ENCODE measurements around the gene BATF. TPM values are rescaled to one million over a fixed set of nuclear protein-coding genes. Genes with fewer than 3 reads are reported as not detected.

The BATF gene
- total RNA-seq, 1 experiment from 2014 or later = not detected

- Histone ChIP-seq H3K27ac (ENCODE audit: low read length) (no peak overlapping the region), H3K4me1 (ENCODE audit: control insufficient read depth, insufficient read depth, low read length) (no peaks in the 10 kb centered on the region), H3K27me3 (ENCODE audit: control insufficient read depth, insufficient read depth, low read length) (no peaks in the 10 kb centered on the region), H3K4me3 (ENCODE audit: low read depth in 2 of 2, low read length in 2 of 2) (no peak overlapping the region), H3K36me3 (ENCODE audit: control insufficient read depth, insufficient read depth, low read length) (no peaks in the 10 kb centered on the region), H3K9me3 (ENCODE audit: control insufficient read depth, insufficient read depth, low read depth, low read length) (no peaks in the 10 kb centered on the region)
- CTCF ChIA-PET = no interaction called here
- TF ChIP-seq TCF7L2 (IDR thresholded peaks at IDR 0.05; ENCODE audit: low read depth, low read length) (no peak), SIN3A (IDR thresholded peaks at IDR 0.05; ENCODE audit: borderline replicate concordance, insufficient read depth, low read depth, low read length) (no peak), POLR2AphosphoS5 (IDR thresholded peaks at IDR 0.05; ENCODE audit: low read depth, low read length) (no peak), CTCF (IDR thresholded peaks at IDR 0.05) (no peak)
- TF ChIP-seq, protein P1, sequence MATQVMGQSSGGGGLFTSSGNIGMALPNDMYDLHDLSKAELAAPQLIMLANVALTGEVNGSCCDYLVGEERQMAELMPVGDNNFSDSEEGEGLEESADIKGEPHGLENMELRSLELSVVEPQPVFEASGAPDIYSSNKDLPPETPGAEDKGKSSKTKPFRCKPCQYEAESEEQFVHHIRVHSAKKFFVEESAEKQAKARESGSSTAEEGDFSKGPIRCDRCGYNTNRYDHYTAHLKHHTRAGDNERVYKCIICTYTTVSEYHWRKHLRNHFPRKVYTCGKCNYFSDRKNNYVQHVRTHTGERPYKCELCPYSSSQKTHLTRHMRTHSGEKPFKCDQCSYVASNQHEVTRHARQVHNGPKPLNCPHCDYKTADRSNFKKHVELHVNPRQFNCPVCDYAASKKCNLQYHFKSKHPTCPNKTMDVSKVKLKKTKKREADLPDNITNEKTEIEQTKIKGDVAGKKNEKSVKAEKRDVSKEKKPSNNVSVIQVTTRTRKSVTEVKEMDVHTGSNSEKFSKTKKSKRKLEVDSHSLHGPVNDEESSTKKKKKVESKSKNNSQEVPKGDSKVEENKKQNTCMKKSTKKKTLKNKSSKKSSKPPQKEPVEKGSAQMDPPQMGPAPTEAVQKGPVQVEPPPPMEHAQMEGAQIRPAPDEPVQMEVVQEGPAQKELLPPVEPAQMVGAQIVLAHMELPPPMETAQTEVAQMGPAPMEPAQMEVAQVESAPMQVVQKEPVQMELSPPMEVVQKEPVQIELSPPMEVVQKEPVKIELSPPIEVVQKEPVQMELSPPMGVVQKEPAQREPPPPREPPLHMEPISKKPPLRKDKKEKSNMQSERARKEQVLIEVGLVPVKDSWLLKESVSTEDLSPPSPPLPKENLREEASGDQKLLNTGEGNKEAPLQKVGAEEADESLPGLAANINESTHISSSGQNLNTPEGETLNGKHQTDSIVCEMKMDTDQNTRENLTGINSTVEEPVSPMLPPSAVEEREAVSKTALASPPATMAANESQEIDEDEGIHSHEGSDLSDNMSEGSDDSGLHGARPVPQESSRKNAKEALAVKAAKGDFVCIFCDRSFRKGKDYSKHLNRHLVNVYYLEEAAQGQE (IDR thresholded peaks at IDR 0.05; ENCODE audit: insufficient read depth in 1 of 2, low read depth in 2 of 2, low read length in 1 of 2) = no peak
- BruUV-seq (replicated peaks) = no TSS peak
- intact Hi-C loops (cut with micrococcal nuclease; ENCODE audit: unreplicated experiment) (no loop called here), in situ Hi-C loops (cut with HindIII; ENCODE audit: low pct_unique_long_range_greater_than_20kb, low sequenced_read_pairs) (no loop called here)
- DNase-seq (ENCODE audit: low read depth, low spot score) (no peak), ATAC-seq (no peak)
- POLR2A ChIA-PET = no interaction called here
These were observed 67.7 kb downstream of the BATF start for GRCh38 chr14:75589931-75590330.

GRCh38 chr14:75591331-75591946, 69.2 kb downstream of the BATF start:
- Histone ChIP-seq H3K4me3 (ENCODE audit: low read depth in 2 of 2, low read length in 2 of 2) (no peak overlapping the region), H3K27me3 (ENCODE audit: control insufficient read depth, insufficient read depth, low read length) (no peaks in the 10 kb centered on the region), H3K27ac (ENCODE audit: low read length) (no peak overlapping the region), H3K36me3 (ENCODE audit: control insufficient read depth, insufficient read depth, low read length) (no peaks in the 10 kb centered on the region), H3K9me3 (ENCODE audit: control insufficient read depth, insufficient read depth, low read depth, low read length) (no peaks in the 10 kb centered on the region), H3K4me1 (ENCODE audit: control insufficient read depth, insufficient read depth, low read length) (no peaks in the 10 kb centered on the region)
- intact Hi-C loops (cut with micrococcal nuclease; ENCODE audit: unreplicated experiment) (no loop called here), in situ Hi-C loops (cut with HindIII; ENCODE audit: low pct_unique_long_range_greater_than_20kb, low sequenced_read_pairs) (no loop called here)
- ChIA-PET CTCF (no interaction called here), POLR2A (no interaction called here)
- no TSS peak for BruUV-seq (replicated peaks)
- DNase-seq (ENCODE audit: low read depth, low spot score) = no peak
- ATAC-seq = no peak
- no peak for TF ChIP-seq TCF7L2 (IDR thresholded peaks at IDR 0.05; ENCODE audit: low read depth, low read length)
- TF ChIP-seq SIN3A (IDR thresholded peaks at IDR 0.05; ENCODE audit: borderline replicate concordance, insufficient read depth, low read depth, low read length) = no peak
- no peak for TF ChIP-seq CTCF (IDR thresholded peaks at IDR 0.05)
- TF ChIP-seq, protein P1 (IDR thresholded peaks at IDR 0.05; ENCODE audit: insufficient read depth in 1 of 2, low read depth in 2 of 2, low read length in 1 of 2) = no peak
- TF ChIP-seq POLR2AphosphoS5 (IDR thresholded peaks at IDR 0.05; ENCODE audit: low read depth, low read length) = no peak
